ENCODE results near the gene RHOV.
A peak's percentile ranks its signal among the peaks of the same experiment; 100 is the strongest.

GRCh38 chr15:40843261-40843884, 30.7 kb downstream of the RHOV start:
- no peak for TF ChIP-seq CTCF (IDR thresholded peaks at IDR 0.05; ENCODE audit: low read depth, low read length, poor library complexity, severe bottlenecking)
- TF ChIP-seq EZH2phosphoT487 (IDR thresholded peaks at IDR 0.05; ENCODE audit: borderline replicate concordance, low read length), result 0 out of 2 replicates have a peak, but pooled peaks have one; percentile 33
